ENCODE results near the gene SLC12A9.

Gene SLC12A9

GRCh38 chr7:100864263-100864845, 11.8 kb downstream of the SLC12A9 start:
- no peak for DNase-seq (ENCODE audit: low read depth)

- DNase-seq (ENCODE audit: low read depth) = peak; percentile 38
Observed at GRCh38 chr7:100865372-100865911, 12.9 kb downstream of the SLC12A9 start.

DNA sequence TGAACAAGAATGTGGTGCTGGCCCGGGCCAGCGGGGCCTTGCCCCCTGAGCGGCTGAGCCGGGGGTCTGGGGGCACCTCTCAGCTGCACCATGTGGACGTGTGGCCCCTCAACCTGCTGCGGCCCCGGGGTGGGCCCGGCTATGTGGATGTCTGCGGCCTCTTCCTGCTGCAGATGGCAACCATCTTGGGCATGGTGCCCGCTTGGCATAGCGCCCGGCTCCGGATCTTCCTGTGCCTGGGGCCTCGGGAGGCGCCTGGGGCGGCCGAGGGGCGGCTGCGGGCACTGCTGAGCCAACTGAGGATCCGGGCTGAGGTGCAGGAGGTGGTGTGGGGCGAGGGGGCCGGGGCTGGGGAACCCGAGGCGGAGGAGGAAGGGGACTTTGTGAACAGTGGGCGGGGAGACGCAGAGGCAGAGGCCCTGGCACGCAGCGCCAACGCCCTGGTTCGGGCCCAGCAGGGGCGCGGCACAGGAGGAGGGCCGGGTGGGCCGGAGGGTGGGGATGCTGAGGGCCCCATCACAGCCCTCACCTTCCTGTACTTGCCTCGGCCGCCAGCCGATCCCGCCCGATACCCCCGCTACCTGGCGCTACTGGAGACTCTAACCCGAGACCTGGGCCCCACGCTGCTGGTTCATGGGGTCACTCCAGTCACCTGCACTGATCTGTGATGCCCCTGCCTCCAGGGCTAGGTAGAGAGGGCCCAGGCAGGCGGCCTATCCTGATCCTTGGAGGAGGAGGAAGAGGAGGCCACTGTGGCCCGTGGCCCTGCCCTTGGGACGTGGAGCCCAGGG, 13.6 kb downstream of the SLC12A9 start:
- no peak for DNase-seq (ENCODE audit: low read depth)

DNA sequence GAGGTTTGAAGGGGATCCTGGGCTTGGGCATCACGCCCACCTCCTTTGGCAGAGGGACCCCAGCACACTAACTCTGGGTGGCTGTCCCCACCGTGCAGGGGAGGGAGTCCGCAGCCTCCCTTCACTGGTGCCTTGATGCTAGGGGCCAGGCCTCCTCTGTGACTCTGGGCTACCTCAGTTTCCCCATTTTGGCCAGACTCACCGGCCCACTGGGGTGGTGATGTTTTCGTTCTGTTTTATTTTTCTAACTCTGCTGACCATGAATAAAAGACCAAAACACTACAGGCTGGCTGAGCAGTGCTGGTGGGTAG, 14.2 kb downstream of the SLC12A9 start:
- DNase-seq (ENCODE audit: low read depth) = no peak

GRCh38 chr7:100867040-100867775, 14.7 kb downstream of the SLC12A9 start, which contains the start of gene TRIP6:
Gene TRIP6, plus strand, starts transcription at chr7:100867387. Its CDS starts 111 bp downstream, at chr7:100867498.
- DNase-seq (ENCODE audit: low read depth) = peak; percentile 83

DNA sequence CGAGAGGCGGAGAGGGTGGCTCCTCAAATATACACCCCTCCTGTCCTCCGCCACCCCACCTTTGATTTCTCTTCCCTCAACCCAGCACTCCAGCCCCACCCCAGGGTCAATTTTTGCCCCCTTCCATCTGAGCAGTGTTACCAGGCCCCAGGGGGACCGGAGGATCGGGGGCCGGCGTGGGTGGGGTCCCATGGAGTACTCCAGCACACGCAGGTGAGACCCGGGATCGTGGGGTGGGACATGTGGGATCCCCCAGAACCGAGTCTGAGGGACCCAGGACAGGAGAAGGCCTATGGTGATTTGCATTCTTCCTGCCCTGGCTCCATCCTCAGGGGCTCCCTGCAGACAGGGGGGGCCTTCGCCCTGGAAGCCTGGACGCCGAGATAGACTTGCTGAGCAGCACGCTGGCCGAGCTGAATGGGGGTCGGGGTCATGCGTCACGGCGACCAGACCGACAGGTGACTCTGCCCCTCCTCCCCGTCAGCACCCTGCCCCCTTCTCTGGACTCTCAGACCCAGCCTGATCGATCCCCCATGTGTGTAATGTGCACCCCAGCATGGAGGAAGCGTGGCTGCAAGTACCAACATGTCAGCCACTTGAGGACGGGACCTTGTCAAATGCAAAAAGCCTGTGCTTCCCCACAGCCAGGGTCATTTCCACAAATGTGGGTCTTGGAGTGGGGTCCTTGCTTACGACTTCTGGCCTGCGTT, 15.4 kb downstream of the SLC12A9 start:
- no peak for DNase-seq (ENCODE audit: low read depth)

DNA sequence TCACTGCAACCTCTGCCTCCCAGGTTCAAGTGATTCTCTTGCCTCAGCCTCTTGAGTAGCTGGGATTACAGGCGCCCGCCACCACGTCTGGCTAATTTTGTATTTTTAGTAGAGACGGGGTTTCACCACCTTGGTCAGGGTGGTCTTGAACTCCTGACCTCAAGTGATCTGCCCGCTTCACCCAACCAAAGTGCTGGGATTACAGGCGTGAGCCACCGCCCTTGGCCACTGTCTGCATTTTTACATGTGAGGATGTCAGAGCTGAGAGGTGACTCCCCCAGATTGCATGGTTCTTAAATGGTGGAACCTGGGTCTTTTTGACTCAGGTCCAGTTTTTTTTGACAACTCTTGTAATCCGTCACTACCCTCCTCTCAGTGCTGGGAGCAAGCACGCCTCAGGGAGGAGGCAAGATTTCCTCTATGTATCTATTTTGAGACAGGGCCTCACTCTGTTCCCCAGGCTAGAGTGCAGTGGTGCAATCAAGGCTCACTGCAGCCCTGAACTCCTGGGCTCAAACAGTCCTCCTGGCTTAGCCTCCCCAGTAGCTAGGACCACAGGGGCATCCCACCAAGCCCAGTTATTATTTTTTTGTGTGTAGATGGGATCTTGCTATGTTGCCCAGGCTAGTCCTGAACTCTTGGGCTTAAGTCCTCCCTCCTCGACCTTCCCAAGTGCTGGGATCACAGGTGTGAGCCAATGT, 21.2 kb downstream of the SLC12A9 start:
- DNase-seq (ENCODE audit: low read depth) = no peak

GRCh38 chr7:100874300-100874576, 21.7 kb downstream of the SLC12A9 start:
- DNase-seq (ENCODE audit: low read depth) = no peak

- DNase-seq (ENCODE audit: low read depth) = peak; percentile 78
Observed at GRCh38 chr7:100874577-100875355, 22.3 kb downstream of the SLC12A9 start, which contains the start of gene SRRT. Gene SRRT, plus strand, starts transcription at chr7:100875103. Its CDS starts 488 bp downstream, at chr7:100875591.

DNA sequence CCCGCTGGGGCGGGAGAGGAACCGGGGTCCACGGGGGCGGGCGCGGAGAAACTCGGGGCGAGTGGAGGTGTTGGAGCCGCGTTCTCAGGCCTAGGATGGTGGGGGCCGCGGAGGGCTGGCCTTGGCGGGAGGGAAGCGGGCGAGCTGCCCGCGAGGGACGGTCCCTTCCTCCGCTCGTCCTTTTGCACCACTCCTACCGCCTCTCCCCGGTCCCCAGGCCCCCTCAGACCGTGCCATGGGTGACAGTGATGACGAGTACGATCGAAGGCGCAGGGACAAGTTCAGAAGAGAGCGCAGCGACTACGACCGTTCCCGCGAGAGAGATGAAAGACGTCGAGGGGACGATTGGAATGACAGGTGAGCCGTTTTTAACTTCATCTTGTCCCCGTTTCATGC, 22.8 kb downstream of the SLC12A9 start:
- DNase-seq (ENCODE audit: low read depth) = no peak

GRCh38 chr7:100878013-100878412, 25.5 kb downstream of the SLC12A9 start:
- no peak for DNase-seq (ENCODE audit: low read depth)

GRCh38 chr7:100878685-100879084, 26.2 kb downstream of the SLC12A9 start:
- DNase-seq (ENCODE audit: low read depth) = no peak

DNA sequence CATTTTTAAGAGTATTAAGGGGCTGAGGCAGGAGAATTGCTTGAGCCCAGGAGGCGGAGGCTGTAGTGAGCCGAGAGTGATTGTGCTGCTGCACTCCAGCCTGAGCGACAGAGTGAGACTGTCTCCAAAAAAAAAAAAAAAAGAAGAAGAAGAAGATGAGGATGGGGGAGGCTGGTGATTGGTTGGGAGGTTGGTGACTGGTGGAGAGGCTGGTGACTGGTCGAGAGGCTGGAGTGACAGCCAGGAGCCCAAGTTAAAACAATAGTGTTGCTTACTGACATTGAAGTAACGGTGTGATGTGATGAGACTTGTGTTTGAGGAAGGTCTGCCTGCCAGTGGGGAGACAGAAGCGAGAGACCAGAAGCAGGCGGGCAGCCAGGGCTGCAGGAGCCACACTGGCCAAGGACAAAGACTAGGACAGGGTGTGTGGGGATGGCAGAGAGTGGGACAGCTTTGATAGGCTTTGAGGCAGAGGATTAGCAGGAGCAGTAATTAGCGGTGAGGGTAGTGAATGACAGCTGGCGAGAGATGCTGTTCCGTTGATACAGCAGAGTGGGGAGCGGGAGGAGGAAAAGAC, 27.3 kb downstream of the SLC12A9 start:
- DNase-seq (ENCODE audit: low read depth) = no peak

- no peak for DNase-seq (ENCODE audit: low read depth)
Observed at GRCh38 chr7:100880645-100881044, 28.1 kb downstream of the SLC12A9 start.

- no peak for DNase-seq (ENCODE audit: low read depth)
Observed at GRCh38 chr7:100881136-100881535, 28.6 kb downstream of the SLC12A9 start.

- DNase-seq (ENCODE audit: low read depth) = no peak
Observed at GRCh38 chr7:100882201-100882600, 29.7 kb downstream of the SLC12A9 start.

DNA sequence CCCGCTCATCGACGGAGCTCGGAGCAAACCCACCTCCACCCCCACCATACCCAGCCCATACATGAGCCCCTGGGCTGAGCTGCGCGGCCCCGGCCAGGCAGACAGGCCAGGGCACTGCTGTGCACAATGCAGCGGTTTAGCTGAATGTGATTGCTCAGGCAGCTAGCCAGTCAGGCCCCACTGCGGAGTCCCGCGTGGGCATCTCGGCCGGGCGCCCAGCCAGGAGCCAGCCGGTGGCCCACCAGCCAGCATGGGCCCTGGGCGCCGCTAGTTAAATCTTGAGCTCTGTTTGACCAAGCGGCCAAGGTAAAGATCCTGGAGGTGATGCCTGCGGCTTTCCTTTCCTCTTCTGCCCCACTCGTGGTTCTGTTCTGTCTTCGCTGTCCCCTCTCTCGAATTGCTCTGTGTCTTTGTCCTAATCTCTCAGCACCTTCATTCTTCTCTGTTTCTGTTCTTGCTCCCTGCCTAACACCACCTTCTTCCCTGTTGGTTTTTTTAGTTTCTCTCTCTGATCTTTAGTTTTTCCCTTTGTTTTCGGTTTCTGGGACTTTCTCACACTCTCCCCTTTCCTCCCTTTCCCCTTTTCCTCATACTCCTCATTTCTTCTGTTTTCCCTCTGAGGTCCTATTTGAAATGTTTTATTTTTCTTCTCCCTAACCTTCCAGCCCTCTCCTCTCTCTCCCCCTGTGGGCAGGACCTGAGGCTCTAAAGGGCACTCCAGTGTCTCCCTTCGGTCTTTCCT, 30.4 kb downstream of the SLC12A9 start:
- DNase-seq (ENCODE audit: low read depth) = no peak

DNA sequence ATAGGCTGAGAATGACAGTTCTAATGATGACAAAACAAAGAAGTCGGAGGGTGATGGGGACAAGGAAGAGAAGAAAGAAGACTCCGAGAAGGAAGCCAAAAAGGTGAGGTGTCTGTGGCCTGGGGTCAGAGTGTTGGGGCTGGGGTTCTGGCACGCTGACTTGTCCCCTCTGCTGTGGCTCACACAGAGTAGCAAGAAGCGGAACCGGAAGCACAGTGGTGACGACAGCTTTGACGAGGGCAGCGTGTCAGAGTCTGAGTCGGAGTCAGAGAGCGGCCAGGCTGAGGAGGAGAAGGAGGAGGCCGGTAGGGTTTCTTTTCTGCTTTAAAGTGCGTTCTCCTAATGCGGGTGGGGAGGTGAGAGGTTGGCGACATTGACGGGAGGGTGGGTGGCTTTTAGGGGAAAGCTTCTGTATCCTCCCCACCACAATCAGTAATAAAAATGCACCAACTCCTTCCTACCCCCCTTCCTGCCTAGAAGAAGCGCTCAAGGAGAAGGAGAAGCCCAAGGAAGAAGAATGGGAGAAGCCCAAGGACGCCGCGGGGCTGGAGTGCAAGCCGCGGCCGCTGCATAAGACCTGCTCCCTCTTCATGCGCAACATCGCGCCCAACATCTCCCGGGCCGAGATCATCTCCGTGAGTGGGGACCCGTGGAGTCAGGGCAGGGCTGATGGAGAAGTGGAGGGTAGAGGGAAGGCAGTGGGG, 32.4 kb downstream of the SLC12A9 start:
- DNase-seq (ENCODE audit: low read depth) = no peak

- DNase-seq (ENCODE audit: low read depth) = no peak
Observed at GRCh38 chr7:100885440-100886141, 33.1 kb downstream of the SLC12A9 start.
